Stimulated activated CD4-positive, alpha-beta T cell treated with anti-CD3 and anti-CD28 coated beads, Interleukin-15, amount 100 ng/mL, for 24 hours (primary cell): Measurements from ENCODE around the gene CLIP1.
A peak's percentile ranks its signal among the peaks of the same experiment; 100 is the strongest.
"Not testable (repeated sequence)": the region's sequence is repeated elsewhere in the genome, so short reads cannot be mapped to it uniquely, and the experiment has no call there.

Experiments used
- DNase-seq: peaks from one replicate; pipeline ENCODE4 v3.0.0-alpha.2; 2020

The CLIP1 gene

GRCh38 chr12:122309564-122310121 is 112.8 kb downstream of the CLIP1 start:
- no peak for DNase-seq

GRCh38 chr12:122308811-122309210 is 113.7 kb downstream of the CLIP1 start:
- DNase-seq: no peak

GRCh38 chr12:122306407-122306806 is 116.1 kb downstream of the CLIP1 start:
- no peak for DNase-seq

DNA sequence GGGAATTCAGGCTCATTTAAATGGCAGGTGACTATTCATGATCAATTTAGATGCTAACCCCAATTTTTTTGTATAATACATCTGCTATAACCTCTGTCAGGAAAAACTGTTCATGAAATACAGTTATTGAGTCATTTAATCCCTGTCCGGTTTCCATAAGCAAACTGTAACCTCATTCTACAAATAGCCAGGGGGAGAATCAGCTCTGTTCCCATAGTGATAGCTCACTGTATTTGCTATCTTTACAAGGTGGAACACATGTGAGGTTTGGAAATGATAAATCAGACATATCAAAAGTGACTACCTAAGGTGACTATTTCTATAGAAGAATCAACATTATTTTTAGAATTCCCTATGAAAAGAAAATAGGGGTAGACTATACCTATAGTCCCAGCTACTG is 117.5 kb downstream of the CLIP1 start:
- DNase-seq: no peak

GRCh38 chr12:122303068-122303467 is 119.4 kb downstream of the CLIP1 start:
- DNase-seq: no peak

GRCh38 chr12:122298071-122298748 is 124.3 kb downstream of the CLIP1 start:
- DNase-seq: no peak

- DNase-seq: no peak
These were observed 125.0 kb downstream of the CLIP1 start for GRCh38 chr12:122297494-122297893.

GRCh38 chr12:122295877-122296276 is 126.6 kb downstream of the CLIP1 start:
- no peak for DNase-seq

- DNase-seq: no peak
These were observed 129.4 kb downstream of the CLIP1 start for GRCh38 chr12:122293081-122293480.

GRCh38 chr12:122291431-122291830 is 131.0 kb downstream of the CLIP1 start:
- no peak for DNase-seq

DNA sequence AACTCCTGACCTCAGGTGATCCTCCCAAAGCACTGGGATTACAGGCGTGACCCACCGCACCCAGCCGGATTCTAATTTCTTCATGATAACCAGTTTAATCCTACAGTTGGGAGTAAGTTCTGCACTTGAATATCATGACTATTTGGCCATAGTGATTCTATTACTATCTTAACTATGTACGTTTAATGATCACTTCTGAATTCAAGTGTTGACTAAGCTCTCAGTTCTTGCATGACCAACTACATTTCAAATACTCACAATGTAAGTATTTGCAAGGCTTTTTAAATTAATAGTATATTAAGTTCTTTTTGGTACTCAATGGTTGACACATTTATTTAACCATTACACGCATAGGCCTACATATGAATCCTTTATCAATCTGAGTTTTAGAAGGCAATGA is 138.8 kb downstream of the CLIP1 start:
- no peak for DNase-seq

- DNase-seq: no peak
These were observed 140.4 kb downstream of the CLIP1 start for GRCh38 chr12:122282061-122282460.

GRCh38 chr12:122276242-122276641 is 146.2 kb downstream of the CLIP1 start:
- no peak for DNase-seq

GRCh38 chr12:122275459-122275858 is 147.0 kb downstream of the CLIP1 start:
- no peak for DNase-seq

- peak; percentile 97 for DNase-seq
These were observed 156.1 kb downstream of the CLIP1 start, which contains the start of gene VPS33A for GRCh38 chr12:122266230-122266901. Gene VPS33A, minus strand, starts transcription at chr12:122266494. Its CDS starts 86 bp downstream, at chr12:122266408.

- no peak for DNase-seq
These were observed 156.6 kb downstream of the CLIP1 start for GRCh38 chr12:122265886-122266229.

- no peak for DNase-seq
These were observed 157.0 kb downstream of the CLIP1 start for GRCh38 chr12:122265476-122265875.

GRCh38 chr12:122260735-122261134 is 161.7 kb downstream of the CLIP1 start:
- DNase-seq: not testable (repeated sequence)

DNA sequence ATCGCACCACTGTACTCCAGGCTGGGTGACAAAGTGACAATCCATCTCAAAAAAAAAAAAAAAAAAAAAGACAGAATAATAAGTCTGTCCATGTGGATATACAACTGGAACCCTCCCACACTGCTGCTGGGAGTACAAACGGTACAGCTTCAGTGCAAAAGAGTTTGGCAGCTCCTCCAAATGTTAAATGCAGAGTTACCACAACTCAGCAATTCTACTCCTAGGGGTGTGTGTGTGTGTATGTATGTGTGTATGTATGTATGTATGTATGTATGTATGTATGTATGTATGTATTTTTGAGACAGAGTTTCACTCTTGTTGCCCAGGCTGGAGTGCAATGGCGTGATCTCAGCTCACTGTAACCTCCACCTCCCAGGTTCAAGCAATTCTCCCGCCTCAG is 163.5 kb downstream of the CLIP1 start:
- not testable (repeated sequence) for DNase-seq

DNA sequence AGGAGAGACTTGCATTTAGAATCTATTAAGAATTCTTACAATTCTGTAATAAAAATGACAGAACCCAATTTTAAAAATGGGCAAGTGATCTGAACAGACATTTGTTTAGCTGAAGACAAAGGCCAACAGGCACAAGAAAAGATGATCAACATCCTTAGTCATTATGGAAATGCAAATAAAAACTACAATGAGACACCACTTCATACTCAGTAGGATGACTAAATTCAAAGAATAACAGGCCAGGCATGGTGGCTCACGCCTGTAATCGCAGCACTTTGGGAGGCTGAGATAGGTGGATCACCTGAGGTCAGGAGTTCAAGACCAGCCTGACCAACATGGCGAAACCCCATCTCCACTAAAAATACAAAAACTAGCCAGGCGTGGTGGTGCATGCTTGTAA is 164.0 kb downstream of the CLIP1 start:
- not testable (repeated sequence) for DNase-seq

GRCh38 chr12:122250536-122250935 is 171.9 kb downstream of the CLIP1 start:
- no peak for DNase-seq

DNA sequence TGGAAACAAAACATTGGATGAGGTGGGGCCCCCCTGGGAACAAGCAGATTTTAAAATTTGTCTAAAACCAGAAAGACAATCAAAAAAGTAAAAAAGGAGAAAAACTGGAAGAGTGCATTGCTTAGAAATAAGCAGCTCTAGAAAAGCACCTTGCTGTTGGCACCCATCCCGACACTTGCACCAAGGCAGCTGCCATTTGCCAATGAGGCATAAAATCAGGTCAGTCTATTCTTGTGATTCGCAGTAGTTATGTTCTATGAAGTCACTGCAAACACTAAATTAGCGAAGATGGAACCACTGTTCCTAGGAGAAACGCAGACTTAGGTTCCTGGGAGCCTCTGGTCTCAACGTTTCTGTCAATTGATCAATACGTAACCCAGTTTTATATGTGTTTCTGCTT is 172.4 kb downstream of the CLIP1 start:
- DNase-seq: no peak

- DNase-seq: no peak
These were observed 176.9 kb downstream of the CLIP1 start for GRCh38 chr12:122245553-122245952.
